ENCODE results near the gene PLEKHH2.

The PLEKHH2 gene

DNA sequence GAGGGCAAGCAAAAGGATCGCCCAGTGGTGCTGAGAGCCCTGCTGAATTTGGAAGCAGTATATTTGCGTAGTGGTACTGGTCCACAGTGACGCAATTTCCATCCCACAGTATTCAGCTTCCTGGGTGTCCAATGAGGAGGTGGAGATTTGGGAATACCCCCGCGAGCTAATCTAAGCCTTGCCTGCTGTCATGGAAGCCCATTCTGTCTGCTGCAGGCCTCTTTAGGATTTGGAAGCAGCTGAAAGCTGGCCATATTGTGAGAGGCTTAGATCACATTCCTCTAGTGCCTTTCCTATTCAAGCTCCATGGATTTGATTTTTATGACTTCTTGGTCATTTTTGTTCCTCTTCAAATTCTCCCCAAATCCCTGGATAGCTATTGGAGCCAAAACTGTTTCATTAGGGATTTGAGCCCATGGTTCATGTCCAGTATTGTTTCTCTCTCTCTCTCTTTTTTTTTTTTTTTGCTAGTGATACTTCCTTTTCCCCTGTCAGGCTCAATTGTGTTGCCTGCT, 114.5 kb downstream of the PLEKHH2 start:
- Histone ChIP-seq H3K27ac (no peak overlapping the region), H3K4me3 (ENCODE audit: low read depth, low read length) (no peak overlapping the region), H3K36me3 (replicated peaks) (no peaks in the 10 kb centered on the region), H3K27me3 (replicated peaks) (no peaks in the 10 kb centered on the region)
- DNase-seq: no peak
- in situ Hi-C loops (cut with HindIII; ENCODE audit: low pct_ligation_motif_present, low sequenced_read_pairs): no loop called here
- TF ChIP-seq, protein P1, sequence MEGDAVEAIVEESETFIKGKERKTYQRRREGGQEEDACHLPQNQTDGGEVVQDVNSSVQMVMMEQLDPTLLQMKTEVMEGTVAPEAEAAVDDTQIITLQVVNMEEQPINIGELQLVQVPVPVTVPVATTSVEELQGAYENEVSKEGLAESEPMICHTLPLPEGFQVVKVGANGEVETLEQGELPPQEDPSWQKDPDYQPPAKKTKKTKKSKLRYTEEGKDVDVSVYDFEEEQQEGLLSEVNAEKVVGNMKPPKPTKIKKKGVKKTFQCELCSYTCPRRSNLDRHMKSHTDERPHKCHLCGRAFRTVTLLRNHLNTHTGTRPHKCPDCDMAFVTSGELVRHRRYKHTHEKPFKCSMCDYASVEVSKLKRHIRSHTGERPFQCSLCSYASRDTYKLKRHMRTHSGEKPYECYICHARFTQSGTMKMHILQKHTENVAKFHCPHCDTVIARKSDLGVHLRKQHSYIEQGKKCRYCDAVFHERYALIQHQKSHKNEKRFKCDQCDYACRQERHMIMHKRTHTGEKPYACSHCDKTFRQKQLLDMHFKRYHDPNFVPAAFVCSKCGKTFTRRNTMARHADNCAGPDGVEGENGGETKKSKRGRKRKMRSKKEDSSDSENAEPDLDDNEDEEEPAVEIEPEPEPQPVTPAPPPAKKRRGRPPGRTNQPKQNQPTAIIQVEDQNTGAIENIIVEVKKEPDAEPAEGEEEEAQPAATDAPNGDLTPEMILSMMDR (IDR thresholded peaks at IDR 0.05; ENCODE audit: low read depth, low read length, missing control alignments): no peak

DNA sequence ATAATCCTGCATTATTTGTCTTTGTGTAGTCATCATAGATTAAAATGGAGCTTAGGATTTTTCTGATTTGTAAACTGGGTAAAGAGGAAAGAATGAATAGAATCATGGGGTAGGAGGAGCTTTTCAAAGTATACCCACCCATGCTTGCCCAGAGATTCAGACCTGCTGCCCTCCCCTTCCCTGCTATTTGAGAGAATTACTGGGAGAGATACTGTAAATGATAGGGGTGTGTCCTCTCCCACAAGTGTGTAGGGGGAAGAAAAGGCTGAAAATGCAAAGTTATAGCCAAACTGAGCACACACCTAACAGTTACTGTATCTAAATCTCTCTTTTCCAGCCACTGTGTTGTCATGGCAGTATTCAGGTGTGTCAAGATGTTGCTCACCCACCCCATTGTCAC, 115.2 kb downstream of the PLEKHH2 start:
- H3K4me3 ChIP-seq (ENCODE audit: low read depth, low read length): no peak overlapping the region
- H3K27ac ChIP-seq: no peak overlapping the region
- TF ChIP-seq, protein P1 (IDR thresholded peaks at IDR 0.05; ENCODE audit: low read depth, low read length, missing control alignments): no peak
- no peaks in the 10 kb centered on the region for H3K36me3 ChIP-seq (replicated peaks)
- H3K27me3 ChIP-seq (replicated peaks): no peaks in the 10 kb centered on the region
- in situ Hi-C loops (cut with HindIII; ENCODE audit: low pct_ligation_motif_present, low sequenced_read_pairs): no loop called here
- no peak for DNase-seq

DNA sequence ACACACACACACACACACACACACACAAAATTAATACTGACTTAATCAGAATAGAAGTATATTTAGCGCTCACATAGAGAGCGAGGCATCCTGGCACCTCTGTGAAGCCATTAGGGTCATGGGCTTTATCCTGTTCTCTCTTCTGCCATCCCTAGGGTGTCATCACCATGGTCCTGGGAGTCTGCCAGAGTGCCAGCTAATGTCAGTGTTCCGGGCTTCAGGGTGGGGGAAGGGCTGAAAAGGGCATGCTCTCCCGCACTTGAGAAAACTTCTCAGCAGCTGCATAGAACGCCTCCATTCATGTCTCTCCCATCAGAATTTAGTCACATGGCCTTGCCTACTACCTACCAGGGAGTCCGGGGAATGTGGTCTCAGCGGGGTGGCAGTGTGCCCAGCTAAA, 117.1 kb downstream of the PLEKHH2 start:
- Histone ChIP-seq H3K27me3 (replicated peaks) (no peaks in the 10 kb centered on the region), H3K4me3 (ENCODE audit: low read depth, low read length) (no peak overlapping the region), H3K27ac (no peak overlapping the region), H3K36me3 (replicated peaks) (no peaks in the 10 kb centered on the region)
- TF ChIP-seq, protein P1 (IDR thresholded peaks at IDR 0.05; ENCODE audit: low read depth, low read length, missing control alignments): no peak
- DNase-seq: no peak
- in situ Hi-C loops (cut with HindIII; ENCODE audit: low pct_ligation_motif_present, low sequenced_read_pairs): no loop called here

DNA sequence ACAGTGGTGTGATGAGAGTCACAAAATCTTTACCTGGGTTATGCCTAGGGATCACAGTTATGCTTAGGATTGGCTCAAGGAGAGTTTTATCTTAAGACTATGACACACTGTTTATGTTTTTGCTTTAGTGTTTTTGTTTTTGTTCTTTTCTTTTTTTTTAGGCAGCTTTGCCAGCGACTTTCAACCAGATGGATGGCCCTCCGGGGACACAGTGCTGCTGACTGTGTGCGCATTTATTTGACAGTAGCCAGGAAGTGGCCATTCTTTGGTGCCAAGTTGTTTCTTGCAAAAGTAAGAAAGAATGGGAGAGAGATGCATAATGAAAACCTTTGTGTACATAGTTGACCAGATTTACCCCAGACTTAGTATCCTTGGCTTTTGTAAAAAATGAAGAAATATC, 121.7 kb downstream of the PLEKHH2 start:
- H3K4me3 ChIP-seq (ENCODE audit: low read depth, low read length): no peak overlapping the region
- DNase-seq: no peak
- in situ Hi-C loops (cut with HindIII; ENCODE audit: low pct_ligation_motif_present, low sequenced_read_pairs): no loop called here
- H3K36me3 ChIP-seq (replicated peaks): no peaks in the 10 kb centered on the region
- TF ChIP-seq, protein P1 (IDR thresholded peaks at IDR 0.05; ENCODE audit: low read depth, low read length, missing control alignments): no peak
- H3K27me3 ChIP-seq (replicated peaks): no peaks in the 10 kb centered on the region
- H3K27ac ChIP-seq: peak overlapping the region; percentile 35

DNA sequence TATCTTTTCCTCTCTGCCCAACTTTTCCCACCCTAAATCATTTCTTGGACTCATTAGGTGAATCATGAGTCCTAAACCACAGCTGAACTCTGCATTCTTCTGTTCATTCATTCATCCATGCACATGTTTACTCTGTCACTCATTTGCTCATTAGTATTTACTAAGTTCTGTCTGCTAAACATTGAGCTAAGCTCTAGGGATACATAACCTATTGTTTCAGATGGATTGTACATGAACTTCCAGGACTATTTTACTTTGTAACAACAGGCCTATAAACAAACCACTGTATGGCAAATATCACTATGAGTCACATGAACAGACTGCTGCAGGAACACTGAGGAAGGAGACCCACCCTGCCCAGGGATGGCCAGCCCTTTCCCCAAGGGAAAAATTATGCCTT, 122.1 kb downstream of the PLEKHH2 start:
- no peaks in the 10 kb centered on the region for H3K36me3 ChIP-seq (replicated peaks)
- H3K4me3 ChIP-seq (ENCODE audit: low read depth, low read length): no peak overlapping the region
- H3K27ac ChIP-seq: peak overlapping the region; percentile 35
- DNase-seq: peak; percentile 33
- H3K27me3 ChIP-seq (replicated peaks): no peaks in the 10 kb centered on the region
- TF ChIP-seq, protein P1 (IDR thresholded peaks at IDR 0.05; ENCODE audit: low read depth, low read length, missing control alignments): no peak
- in situ Hi-C loops (cut with HindIII; ENCODE audit: low pct_ligation_motif_present, low sequenced_read_pairs): no loop called here

DNA sequence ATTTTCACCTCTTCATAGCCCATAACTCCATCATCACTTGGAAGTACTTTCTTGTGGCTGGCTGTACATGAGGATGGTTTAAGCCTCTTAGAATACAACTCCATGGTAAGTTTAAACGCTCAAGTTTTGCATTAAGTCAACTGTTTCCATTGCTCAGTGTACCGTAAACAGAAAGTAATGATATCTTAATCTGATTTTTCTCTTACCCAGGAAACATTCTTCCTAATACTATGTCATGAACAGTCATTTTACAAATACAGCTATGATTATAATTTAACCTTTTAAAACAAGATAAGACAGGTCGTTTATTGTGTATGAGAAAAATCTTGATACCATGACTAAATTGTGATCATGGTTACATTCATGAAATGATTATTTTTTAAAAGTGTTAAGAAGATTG, 125.2 kb downstream of the PLEKHH2 start:
- H3K27me3 ChIP-seq (replicated peaks): no peaks in the 10 kb centered on the region
- no peaks in the 10 kb centered on the region for H3K36me3 ChIP-seq (replicated peaks)
- no peak overlapping the region for H3K27ac ChIP-seq
- H3K4me3 ChIP-seq (ENCODE audit: low read depth, low read length): no peak overlapping the region
- TF ChIP-seq, protein P1 (IDR thresholded peaks at IDR 0.05; ENCODE audit: low read depth, low read length, missing control alignments): no peak
- in situ Hi-C loops (cut with HindIII; ENCODE audit: low pct_ligation_motif_present, low sequenced_read_pairs): no loop called here
- no peak for DNase-seq
